NT2/D1 (cell line): Measurements from ENCODE around the gene MUC5B.
"Not testable (repeated sequence)": the region's sequence is repeated elsewhere in the genome, so short reads cannot be mapped to it uniquely, and the experiment has no call there.

Experiments
- SUZ12 ChIP-seq: IDR thresholded peaks from 2 replicates; pipeline ENCODE4 v1.6.1; 2011; ENCODE audit not compliant: insufficient read length, insufficient read depth; ENCODE audit errors: extremely low read depth
- YY1 ChIP-seq: IDR thresholded peaks from 2 replicates; pipeline ENCODE4 v1.6.1; 2011; ENCODE audit not compliant: insufficient read length, insufficient read depth
- ZNF274 ChIP-seq: IDR thresholded peaks from 2 replicates; pipeline ENCODE4 v1.6.1; 2011; ENCODE audit warnings: mild to moderate bottlenecking, low read depth, low read length

DNA sequence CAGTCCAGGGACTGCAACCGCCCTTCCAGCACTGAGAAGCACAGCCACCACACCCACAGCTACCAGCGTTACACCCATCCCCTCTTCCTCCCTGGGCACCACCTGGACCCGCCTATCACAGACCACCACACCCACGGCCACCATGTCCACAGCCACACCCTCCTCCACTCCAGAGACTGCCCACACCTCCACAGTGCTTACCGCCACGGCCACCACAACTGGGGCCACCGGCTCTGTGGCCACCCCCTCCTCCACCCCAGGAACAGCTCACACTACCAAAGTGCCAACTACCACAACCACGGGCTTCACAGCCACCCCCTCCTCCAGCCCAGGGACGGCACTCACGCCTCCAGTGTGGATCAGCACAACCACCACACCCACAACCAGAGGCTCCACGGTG lies 19.9 kb downstream of the MUC5B start:
- TF ChIP-seq ZNF274, SUZ12, YY1: not testable (repeated sequence)
